HG02943 (cell line): ENCODE data around the gene ACOXL.

Experiments
- ATAC-seq: cut with Tn5 transposase; IDR thresholded peaks from one replicate; pipeline ENCODE4 v1.9.1; 2021; ENCODE audit warnings: mild to moderate bottlenecking, low read depth, moderate library complexity; ENCODE audit not compliant: unreplicated experiment

The ACOXL gene

DNA sequence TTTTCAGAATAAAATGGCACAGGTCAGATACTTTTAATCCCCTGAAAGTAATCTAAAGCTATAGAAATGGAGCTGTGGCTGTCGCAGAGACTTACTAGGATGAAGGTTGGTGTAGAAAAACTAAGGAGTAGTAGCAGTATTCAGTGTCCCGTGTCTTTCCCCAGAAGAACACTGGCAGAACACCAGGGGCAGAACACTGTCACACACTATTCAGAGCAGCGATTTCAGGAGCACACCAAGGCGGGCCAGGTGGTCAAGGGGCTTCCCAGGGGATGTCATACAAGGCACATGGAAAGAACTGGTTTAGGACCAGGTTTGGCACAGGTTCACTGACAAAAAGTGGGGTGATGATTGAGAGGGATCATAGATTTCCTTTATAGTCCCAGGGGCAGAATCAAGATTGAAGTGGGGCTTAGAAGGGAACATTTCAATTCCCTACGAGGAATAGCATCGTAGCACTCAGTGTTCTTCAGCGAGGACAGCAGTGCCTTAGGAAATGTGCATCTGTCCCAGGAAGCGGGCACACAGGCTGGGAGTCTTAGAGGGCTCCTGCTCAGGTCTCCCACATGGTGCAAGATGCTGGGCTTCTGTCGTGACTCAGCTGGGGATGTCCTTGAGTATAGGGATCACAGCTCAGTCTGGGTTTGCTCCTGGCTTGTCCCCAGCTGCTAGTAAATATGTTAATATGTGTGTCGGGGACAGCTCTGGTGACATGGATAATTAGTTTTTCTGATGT is 410.9 kb downstream of the ACOXL start:
- ATAC-seq, result no peak

DNA sequence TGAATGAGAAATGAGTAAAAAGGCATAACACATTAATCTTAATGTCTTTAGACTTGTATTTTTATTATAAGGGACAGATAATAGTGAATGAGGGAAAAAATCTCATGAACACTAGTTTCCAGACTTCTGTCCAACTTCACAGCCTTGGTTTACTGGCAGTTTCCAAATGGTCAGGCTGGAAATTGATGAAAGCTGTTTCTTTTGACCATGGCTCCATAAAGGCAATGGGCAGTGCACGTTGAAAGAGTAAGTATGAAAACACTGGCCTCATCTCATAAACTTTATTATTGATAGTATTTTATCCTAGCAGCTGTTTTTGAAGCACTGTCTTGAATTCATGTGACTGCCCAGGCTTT is 411.4 kb downstream of the ACOXL start:
- no peak for ATAC-seq

DNA sequence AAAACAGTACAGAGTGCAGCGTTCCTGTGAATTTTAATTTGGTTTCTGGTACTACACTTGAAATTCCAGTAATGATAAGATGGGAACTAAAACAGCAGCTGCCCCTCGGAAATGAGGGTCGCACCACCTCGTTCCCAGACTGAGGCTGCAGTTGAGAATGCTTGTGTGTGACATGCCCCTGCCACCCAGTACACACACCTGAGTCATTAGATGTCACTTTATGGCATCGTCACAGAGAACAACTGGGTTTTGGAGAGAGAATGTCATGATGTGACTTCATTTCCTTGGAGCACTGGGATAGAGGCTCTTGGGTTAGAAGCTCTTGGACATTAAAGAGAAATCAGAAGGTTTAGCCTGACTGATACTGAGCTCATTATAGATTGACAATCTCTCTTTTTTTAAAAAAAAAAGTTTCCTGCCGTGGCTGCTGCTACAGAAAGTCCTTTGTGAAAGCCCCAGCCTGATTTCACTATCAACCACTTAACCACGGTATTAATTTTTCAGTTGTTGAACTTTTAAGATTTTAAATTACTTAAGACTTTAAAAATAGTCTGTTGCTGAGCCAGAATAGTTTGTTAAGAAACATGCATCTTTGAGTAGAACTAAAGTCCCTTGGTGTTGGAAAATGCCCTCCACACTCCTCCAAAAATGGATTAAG is 412.9 kb downstream of the ACOXL start:
- no peak for ATAC-seq

DNA sequence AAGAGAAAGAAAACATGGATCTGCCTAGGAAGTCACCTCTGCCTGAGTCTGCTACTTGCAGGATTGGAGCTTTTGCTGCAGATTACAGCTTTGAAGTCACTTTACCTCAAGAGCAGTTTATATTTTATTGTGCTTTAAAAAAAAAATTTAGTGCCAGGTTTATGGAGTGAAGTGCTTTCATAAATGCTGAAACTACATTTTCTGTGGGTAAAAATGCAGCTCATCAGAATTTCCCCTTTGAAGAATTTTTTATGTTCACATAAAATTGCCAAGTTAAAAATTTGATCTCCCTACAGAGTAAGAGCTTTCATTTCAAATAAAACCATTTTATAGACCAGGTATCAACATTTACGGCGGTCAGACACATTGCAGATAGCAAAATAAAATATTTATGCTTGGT is 413.6 kb downstream of the ACOXL start:
- no peak for ATAC-seq

DNA sequence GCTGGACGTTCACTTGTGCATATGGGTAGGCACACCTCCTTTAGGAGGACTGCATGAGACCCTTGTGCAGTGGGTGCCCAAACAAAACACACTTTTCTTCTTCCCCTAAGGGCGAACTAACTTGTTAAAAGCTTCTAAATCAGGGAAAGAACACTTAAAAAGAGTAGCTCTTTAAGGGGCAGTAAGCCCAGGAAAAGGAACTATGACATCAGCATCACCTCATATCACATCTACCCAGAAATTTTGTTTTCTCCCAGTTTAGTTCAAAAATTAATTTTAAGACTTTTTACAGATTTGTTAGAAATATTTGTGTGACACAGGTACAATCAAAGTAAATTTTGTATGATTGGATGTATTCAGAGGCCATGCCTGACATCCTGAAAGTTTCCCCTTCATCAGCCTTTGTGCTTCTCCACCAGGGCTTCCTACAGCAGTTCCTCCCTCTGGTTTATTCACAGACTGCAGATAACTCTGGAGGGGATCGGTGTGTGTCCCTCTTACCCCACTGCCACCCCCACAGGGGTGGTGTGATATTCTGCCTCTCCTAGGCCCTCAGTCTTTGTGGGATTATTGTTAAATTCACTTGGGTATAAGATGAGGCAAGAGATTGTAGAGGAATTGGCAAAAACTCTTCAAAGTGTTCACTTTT is 416.0 kb downstream of the ACOXL start:
- no peak for ATAC-seq

DNA sequence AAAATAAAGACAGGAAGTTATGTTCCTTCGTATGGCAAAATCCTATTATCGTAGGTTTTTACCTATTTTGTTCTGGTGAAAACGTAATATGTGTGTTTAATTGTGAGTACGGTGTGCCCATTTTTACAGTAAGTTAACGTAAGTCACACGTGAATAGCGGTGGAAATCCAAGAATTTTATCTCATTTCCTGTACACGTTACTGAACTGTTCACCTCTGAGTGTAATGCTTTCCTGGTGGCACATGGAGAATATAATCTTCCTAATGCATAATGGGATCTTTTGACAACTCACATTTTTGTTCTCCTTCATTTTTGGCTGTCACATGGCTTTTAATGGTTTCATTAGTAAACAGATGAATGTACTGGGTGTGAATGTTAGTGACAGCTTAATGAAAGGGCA is 416.6 kb downstream of the ACOXL start:
- ATAC-seq, result no peak

DNA sequence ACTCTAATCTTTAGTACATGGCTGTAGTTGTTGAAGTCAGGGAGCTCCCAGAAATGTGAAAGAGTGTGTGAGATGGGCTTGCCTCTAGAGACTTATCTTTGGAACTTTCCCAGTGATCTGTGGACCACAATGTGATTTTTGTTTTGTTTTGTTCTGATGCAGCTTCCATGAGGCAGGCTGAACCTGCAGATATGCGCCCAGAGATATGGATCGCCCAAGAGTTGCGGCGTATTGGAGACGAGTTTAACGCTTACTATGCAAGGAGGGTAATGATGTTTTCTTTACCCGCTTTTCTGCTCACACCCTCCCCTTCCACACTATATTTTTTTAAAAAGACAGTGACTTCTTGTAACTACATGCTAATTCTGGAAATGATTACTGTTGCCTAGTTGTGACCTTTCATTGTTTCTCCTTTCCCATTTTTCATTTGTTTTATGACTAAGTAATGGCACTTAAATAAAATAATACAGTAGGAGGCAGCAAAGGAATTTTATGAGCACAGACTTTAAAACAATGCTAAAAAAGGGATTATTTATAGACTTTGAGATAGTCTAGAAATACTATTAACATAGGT is 417.6 kb downstream of the ACOXL start:
- no peak for ATAC-seq

DNA sequence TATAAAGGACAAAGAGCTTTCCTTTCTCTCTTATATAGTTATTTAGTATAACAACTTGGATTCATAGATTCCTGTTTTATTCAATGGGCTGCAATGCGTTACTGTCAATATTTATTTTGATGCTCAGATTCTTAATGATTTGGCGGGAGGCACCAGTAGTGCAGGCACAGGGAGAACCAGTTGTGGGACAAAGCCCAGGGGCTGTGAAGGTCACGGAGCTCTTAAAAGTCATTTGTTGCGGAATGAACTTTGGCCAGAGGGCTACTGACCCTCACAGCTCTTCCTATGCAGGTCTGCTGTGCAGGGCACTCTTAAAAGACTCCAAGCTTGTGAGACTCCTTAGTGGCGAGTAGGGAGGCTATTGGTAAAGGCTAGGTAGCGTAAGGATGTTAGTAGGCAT is 422.4 kb downstream of the ACOXL start:
- ATAC-seq, result no peak

DNA sequence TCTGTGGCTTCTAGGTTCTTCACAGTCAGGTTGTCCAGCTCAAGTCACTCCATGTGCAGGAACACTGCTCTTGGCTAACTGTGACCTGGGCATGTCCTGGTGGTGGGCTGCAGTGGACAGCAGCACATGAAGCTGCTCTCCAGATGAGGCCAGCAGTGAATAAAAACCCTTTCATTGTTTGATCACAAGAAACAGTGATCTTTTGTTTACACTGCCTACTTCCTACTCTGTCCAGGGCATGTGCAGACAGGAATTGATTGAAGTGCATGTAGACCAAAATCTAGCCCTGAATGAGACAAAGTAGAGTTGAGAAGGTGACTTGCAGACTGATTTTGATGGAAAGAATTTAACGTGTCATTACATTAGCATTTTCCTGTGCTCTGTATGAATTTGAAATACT is 423.2 kb downstream of the ACOXL start:
- ATAC-seq, result no peak

DNA sequence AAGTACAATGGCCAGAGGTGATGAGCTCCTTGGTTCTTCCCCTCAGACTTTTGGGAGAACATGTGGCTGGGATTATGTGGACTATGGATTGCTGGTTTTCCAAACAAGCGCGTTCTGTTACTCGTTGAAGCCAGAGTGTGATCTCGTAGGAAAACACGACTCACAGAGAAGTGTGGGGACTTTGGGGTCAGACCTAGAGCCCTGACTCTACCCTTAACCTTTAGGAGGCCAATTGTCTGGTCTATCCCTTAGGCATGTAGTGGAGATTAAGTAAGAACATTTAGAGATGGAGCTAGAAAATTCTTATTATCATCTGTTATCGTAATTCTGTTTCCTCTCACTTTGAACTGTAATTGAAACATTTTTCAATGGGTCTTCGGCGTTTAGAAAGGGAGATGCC is 424.2 kb downstream of the ACOXL start:
- ATAC-seq, result no peak

DNA sequence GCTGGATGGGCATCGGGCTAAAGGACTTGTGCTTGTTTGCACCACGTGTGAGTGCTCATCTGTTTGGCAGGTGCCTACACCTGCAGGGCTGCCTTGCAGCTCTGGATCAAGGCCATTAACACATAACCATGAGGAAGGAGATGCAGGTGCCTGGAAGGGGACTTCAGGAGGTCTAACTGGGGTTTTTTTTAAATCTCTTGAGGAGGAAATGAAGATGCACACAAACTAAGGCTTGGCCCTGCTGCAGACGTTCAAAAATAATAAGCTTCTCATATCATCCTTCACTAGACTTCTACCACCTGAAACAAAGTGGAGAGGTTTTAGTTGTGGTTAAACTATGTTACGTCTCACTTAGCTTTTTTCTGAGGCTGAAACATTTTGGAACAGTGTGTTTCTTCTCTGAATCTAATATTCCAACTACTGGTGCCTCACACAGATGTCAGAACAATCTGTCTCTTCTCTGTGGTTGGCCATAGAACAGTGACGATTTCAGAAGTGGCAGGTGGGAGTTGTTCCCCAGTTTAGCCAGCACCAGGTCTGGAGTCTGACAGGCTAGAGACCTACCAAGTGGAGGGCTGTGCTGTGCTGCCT is 424.8 kb downstream of the ACOXL start:
- ATAC-seq, result peak; percentile 50

DNA sequence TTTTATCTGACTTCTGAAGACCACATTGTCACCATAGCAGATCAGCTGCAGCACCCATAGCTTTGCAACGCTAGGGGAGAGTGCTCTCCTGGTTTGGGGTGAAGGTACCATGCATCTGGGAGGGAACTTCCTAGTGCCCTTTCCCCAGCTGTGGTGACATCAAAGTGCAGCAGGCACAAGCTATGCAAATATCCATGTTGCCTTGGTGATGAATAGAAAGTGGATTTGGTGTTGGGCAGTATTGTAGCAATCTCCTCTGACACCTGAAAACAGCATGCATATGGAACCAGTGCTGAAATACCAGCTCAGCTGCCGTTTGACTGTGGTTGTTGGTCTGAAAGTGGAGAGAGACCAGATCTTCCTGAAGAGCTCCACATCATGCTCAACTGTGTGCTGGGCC is 425.4 kb downstream of the ACOXL start:
- peak; percentile 52 for ATAC-seq

DNA sequence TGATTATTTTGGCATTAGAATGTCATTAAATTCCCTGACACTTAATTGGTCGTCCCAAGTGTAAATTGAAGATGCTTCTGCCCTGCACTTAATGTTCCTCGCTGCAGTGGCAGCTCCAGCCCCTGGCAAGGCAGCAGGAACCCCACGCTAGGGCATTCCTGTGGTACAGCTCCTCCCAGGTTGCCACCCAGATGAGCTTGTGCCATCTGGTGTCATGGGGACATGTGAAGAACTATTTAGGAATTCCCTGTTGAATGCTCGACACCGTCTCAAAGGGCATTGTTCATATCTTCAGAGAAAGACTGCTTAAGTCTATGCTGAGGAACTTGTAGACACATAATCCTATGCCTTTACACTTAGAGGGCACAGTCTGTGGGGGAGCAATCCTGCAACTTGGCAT is 427.3 kb downstream of the ACOXL start:
- no peak for ATAC-seq

DNA sequence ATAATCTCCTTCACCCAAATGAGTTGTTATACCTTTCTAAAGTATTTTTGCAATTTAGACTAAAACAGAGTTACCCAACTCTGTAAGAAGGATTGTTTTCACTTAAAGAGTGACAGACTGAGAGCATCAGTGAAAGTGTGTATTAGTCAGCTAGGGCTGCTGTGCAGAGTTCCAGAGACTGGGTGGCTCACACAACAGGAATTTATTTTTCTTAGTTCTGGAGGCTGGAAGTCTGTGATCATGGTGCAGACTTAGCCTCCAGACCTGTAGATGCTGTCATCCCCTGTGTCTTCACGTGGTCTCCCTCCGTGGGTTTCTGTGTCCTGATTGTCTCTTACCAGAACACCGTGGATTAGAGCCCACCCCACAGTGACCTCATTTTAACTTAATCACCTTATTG is 428.4 kb downstream of the ACOXL start:
- ATAC-seq, result no peak

DNA sequence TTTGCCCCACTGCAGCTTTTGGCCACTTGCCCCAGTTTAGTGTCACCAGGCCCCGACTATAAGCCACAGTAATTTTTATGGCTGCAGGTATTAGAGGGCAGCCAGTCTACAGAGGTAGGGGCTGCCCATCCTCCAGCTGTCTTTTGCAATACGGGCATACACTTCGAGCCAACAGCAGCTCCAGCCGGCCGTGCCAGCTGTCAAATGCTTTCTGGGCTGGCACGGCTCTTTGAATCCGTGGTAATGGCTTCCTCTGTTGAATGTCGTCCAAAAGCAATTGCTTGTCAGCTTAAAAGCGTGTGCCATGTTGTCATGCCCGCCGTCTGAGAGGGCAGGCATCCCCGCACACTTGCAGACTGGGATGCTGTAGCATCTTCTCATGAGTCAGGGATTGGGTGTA is 429.6 kb downstream of the ACOXL start:
- ATAC-seq, result no peak

DNA sequence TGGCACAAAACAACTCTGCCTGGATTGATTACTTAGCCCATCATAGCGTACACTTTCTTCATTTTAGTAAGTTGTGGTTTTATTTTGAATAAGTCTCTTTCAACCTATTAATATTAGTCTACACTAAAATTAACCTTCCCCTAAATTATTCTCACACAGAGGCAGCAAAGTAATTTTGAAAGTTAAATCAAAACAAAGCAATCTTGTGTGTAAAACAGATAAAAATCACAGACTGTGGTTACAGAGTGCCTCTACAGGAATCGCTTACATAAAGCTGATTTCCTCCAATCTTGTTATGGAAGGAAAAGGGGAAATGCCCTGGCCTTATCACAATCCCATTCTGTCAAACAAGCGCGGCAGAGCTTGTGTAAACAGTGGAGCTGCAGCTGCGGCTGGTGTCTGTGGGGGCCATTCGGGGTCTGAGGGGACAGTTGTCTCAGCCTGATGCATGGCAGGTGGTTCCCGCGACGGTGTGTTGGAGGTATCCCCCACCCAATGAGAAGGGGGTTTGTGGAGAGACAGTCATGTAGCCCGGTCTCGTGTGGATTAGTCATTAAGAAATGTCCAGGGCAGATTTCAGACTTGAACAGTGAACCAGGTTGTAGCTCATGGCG is 430.5 kb downstream of the ACOXL start:
- ATAC-seq, result no peak

DNA sequence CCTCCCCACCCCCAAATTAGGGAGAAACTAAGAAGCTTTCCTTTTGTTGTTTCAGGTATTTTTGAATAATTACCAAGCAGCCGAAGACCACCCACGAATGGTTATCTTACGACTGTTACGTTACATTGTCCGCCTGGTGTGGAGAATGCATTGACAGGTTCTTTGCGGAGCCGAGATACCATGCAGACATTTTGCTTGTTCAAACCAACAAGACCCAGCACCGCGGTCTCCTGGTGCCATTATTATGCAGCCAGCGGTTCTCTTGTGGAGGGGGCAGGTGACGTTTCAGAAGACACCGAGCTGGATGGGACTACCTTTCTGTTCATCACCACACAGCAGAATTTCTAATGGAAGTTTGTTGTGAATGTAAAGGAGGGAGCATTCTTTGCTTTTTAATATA is 431.7 kb downstream of the ACOXL start:
- ATAC-seq, result no peak

DNA sequence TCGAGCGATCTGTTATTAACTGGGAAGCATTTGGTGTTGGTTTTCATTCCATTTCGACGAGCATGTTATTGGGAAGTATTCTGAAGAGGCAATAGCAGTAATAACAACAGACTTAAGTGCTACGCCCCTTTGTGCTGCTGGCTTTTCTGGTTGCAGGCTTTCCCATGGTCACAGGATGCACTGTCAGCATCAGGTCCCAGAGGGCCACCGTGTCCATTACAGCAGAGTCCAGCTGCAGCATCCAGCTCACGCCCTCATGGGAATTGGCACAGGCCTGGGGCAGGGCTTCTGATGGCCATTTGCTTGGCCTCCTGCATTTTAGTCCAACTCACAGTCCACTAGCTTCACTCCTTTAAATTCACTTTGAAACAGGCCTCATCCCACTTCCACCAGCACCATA is 432.7 kb downstream of the ACOXL start:
- ATAC-seq, result no peak

DNA sequence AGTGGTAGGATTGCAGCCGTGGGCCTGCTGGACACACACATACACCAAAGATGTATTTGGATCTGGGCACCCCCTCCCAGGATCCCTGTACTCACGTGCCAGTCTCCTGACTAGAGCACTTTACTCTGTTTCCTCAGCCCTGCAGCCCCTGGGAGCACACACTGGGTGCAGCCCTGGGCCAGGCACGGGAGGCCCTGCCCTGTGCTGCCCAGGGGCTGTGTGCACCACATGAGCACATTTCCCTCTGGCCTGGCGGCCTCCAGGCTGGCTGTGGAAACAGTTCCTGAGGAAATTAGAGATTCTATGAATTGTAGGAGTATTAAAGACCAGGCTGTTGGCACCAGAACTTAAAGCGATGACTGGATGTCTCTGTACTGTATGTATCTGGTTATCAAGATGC is 433.7 kb downstream of the ACOXL start:
- ATAC-seq, result no peak

DNA sequence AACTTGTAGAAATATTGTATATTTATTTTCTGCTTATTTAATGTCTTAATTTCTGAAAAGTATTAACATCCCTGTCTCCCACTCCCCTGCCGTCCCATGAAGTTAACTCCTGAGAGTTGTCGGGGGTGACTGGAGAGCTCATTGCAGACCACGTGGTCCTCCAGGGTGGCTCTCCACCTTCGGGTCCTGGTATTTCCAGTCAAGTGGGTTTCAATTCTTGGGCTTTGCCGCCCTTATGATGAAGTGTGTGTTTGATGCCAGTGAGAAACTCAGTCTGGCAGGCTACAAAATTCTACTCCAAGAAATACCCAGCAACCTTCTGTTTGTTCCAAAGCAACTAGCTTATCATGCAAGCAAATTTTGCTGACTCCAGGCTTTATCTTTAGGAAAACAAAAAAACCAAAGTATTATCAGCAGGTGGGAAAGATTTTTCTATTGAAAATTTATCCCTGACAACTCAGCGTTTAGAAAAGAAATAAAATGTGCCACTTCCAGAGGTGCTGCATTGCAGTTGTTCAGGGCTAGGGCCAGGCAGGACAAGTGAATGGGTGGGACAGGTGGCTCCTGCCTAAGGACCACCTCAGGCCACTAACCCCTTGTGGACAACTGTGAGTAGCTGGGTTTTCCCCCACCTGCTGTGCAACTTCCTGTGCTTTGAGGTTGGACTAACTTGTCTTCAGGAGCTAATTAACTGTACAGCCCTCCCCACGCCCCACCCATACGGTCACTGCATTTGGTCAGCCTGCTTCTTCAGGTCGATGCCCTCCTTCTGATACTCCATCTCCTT is 434.9 kb downstream of the ACOXL start:
- ATAC-seq, result no peak
